HCT116 (cell line): ENCODE data around the gene ARHGAP5. TPM values are rescaled to one million over a fixed set of nuclear protein-coding genes. Genes with fewer than 3 reads are reported as not detected.

ENCODE experiments used
- ATAC-seq: fragments of 200-7000 bp; cut with Tn5 transposase; 2 replicates; pipeline ENCODE4 v1.9.1; 2020; ENCODE audit warnings: mild to moderate bottlenecking, moderate library complexity
- BruUV-seq: library from RNA; stranded (reverse); fragments of 400-500 nt; replicated peaks from 2 replicates; lab custom pipeline; 2021; lab: Mats Ljungman, UMichigan
- CTCF ChIA-PET: fragments of 300-600 bp; sonication (Branson Sonifier 250); formaldehyde crosslinking; loops from one replicate; lab custom pipeline; 2021; ENCODE audit warnings: antibody characterized with exemption; lab: Charles Lee
- POLR2A ChIA-PET: fragments of 300-600, 350-600 bp; sonication (Branson Sonifier 250); formaldehyde crosslinking; loops from one replicate; lab custom pipeline; 2021; ENCODE audit warnings: antibody characterized with exemption; lab: Charles Lee
- RAD21 ChIA-PET, 2 experiments: fragments of 300-600 bp; sonication (Branson Sonifier 250); formaldehyde crosslinking; loops; one replicate each; lab custom pipeline; 2023; ENCODE audit warnings: low total read pairs in 2 of 2; ENCODE audit not compliant: uncharacterized antibody in 2 of 2, unreplicated experiment in 2 of 2, low non-redundant PET in 1 of 2; lab: Charles Lee
- DNase-seq: peaks from one replicate; pipeline ENCODE4 v3.0.0-alpha.2; 2010; ENCODE audit warnings: low read depth, low spot score
- H2AFZ ChIP-seq: fragments of 200-600 bp; shearing (Covaris generic), sonication (generic); 2 replicates; pipeline ENCODE4 v1.6.1; 2017; ENCODE audit warnings: low read depth, mixed run types, mixed read lengths, antibody characterized with exemption, low read length; ENCODE audit not compliant: poor library complexity, severe bottlenecking
- H3K27ac ChIP-seq: 2 replicates; pipeline ENCODE4 v1.5.1; 2012; ENCODE audit warnings: low read depth, low read length
- H3K27me3 ChIP-seq: fragments of 200-600 bp; sonication (generic); 2 replicates; pipeline ENCODE4 v1.6.1; 2016; ENCODE audit warnings: mixed run types, low read length, mixed read lengths; ENCODE audit not compliant: insufficient read depth
- H3K36me3 ChIP-seq, 2 experiments: fragments of 200-500 bp in 1 of 2; fragments of 200-600 bp in 1 of 2; sonication (Bioruptor generic) in 1 of 2; sonication (generic) in 1 of 2; 2 replicates each; pipeline versions ENCODE4 v1.5.1 to v1.6.1; 2014 to 2016; ENCODE audit warnings: low read length in 2 of 2, inconsistent platforms in 1 of 2, mixed read lengths in 1 of 2, mixed run types in 1 of 2; ENCODE audit not compliant: insufficient read depth in 2 of 2, control insufficient read depth in 1 of 2
- H3K4me1 ChIP-seq, 2 experiments: fragments of 200-600 bp in 1 of 2; sonication (generic) in 1 of 2; 2 replicates each; pipeline versions ENCODE4 v1.5.1 to v1.6.1; 2012 to 2017; ENCODE audit warnings: low read length in 2 of 2, inconsistent platforms in 1 of 2, mild to moderate bottlenecking in 1 of 2, mixed read lengths in 1 of 2, mixed run types in 1 of 2, moderate library complexity in 1 of 2; ENCODE audit not compliant: insufficient read depth in 2 of 2, control insufficient read depth in 1 of 2
- H3K4me2 ChIP-seq: fragments of 200-600 bp; sonication (generic); 2 replicates; pipeline ENCODE4 v1.6.1; 2017; ENCODE audit warnings: mixed run types, low read length, mixed read lengths
- H3K4me3 ChIP-seq, 2 experiments: fragments of 200-600 bp in 1 of 2; sonication (generic) in 1 of 2; replicated peaks in 1 of 2; 2 replicates each; pipeline ENCODE4 v1.5.1; 2011 to 2016; ENCODE audit warnings: low read length in 2 of 2, control low read depth in 1 of 2, low read depth in 1 of 2, mild to moderate bottlenecking in 1 of 2, mixed read lengths in 1 of 2, mixed run types in 1 of 2
- H3K79me2 ChIP-seq: fragments of 200-600 bp; sonication (generic); 2 replicates; pipeline ENCODE4 v1.6.1; 2017; ENCODE audit warnings: mild to moderate bottlenecking, mixed run types, low read length, moderate library complexity, mixed read lengths; ENCODE audit not compliant: insufficient read depth
- H3K9ac ChIP-seq: fragments of 200-600 bp; sonication (generic); 2 replicates; pipeline ENCODE4 v1.6.1; 2016; ENCODE audit warnings: low read length, mixed read lengths
- H3K9me2 ChIP-seq: fragments of 200-600 bp; sonication (generic), shearing (Covaris generic); 2 replicates; pipeline ENCODE4 v1.6.1; 2017; ENCODE audit warnings: mixed run types, mild to moderate bottlenecking, moderate library complexity; ENCODE audit not compliant: insufficient read depth
- H3K9me3 ChIP-seq, 2 experiments: fragments of 200-500 bp in 1 of 2; fragments of 200-600 bp in 1 of 2; sonication (Bioruptor generic) in 1 of 2; sonication (generic) in 1 of 2; 2 replicates each; pipeline ENCODE4 v1.6.1; 2014 to 2017; ENCODE audit warnings: low read length in 2 of 2, mixed read lengths in 2 of 2, inconsistent platforms in 1 of 2, low read depth in 1 of 2, mild to moderate bottlenecking in 1 of 2, mixed run types in 1 of 2, moderate library complexity in 1 of 2; ENCODE audit not compliant: control insufficient read depth in 1 of 2, insufficient read depth in 1 of 2
- H4K20me1 ChIP-seq: fragments of 200-600 bp; sonication (generic), shearing (Covaris generic); 2 replicates; pipeline ENCODE4 v1.6.1; 2017; ENCODE audit warnings: mixed run types, mild to moderate bottlenecking, moderate library complexity; ENCODE audit not compliant: insufficient read depth
- ATF3 ChIP-seq: IDR thresholded peaks from 2 replicates; pipeline ENCODE4 v1.6.1; 2012
- CBX3 ChIP-seq: IDR thresholded peaks from 2 replicates; pipeline ENCODE4 v1.6.1; 2012; ENCODE audit warnings: low read depth
- CEBPB ChIP-seq: IDR thresholded peaks from 2 replicates; pipeline ENCODE4 v1.6.1; 2012; ENCODE audit warnings: low read depth
- EGR1 ChIP-seq: IDR thresholded peaks from 2 replicates; pipeline ENCODE4 v1.6.1; 2012; ENCODE audit warnings: low read depth
- ELF1 ChIP-seq: IDR thresholded peaks from 2 replicates; pipeline ENCODE4 v1.6.1; 2012; ENCODE audit warnings: low read depth, borderline replicate concordance
- EZH2 ChIP-seq: fragments of 200-600 bp; sonication (generic); IDR thresholded peaks from 2 replicates; pipeline ENCODE4 v1.6.1; 2017; ENCODE audit warnings: antibody characterized with exemption, mixed run types
- EZH2phosphoT487 ChIP-seq: fragments of 200-600 bp; IDR thresholded peaks from 2 replicates; pipeline ENCODE4 v1.6.1; 2018; ENCODE audit warnings: antibody characterized with exemption, borderline replicate concordance
- FOSL1 ChIP-seq: IDR thresholded peaks from 2 replicates; pipeline ENCODE4 v1.6.1; 2012; ENCODE audit warnings: low read depth
- MAX ChIP-seq: IDR thresholded peaks from 2 replicates; pipeline ENCODE4 v1.6.1; 2012
- POLR2AphosphoS5 ChIP-seq: IDR thresholded peaks from 2 replicates; pipeline ENCODE4 v1.6.1; 2011; ENCODE audit warnings: mild to moderate bottlenecking, low read depth, low read length, moderate library complexity
- SP1 ChIP-seq: IDR thresholded peaks from 2 replicates; pipeline ENCODE4 v1.6.1; 2012; ENCODE audit warnings: low read depth
- YY1 ChIP-seq: IDR thresholded peaks from 2 replicates; pipeline ENCODE4 v1.6.1; 2011; ENCODE audit warnings: low read length, low read depth, moderate library complexity, mild to moderate bottlenecking; ENCODE audit not compliant: insufficient replicate concordance; ENCODE audit errors: extremely low read depth
- ZFX ChIP-seq: fragments of 450-650 bp; IDR thresholded peaks from 2 replicates; pipeline ENCODE4 v1.6.1; 2017
- intact Hi-C: fragments of 100-400 bp; cut with micrococcal nuclease; formaldehyde crosslinking; loops from 2 replicates; pipeline ENCODE4 v1.10.0; 2022
- total RNA-seq: library from RNA; stranded (reverse); gene quantifications from one replicate; pipeline ENCODE4 v1.2.1, GENCODE V29; 2021; ENCODE audit not compliant: unreplicated experiment
- TF ChIP-seq, protein P1 (sequence below), 3 experiments: fragments of 200-600 bp in 1 of 3; sonication (generic) in 1 of 3; IDR thresholded peaks in 2 of 3; conservative IDR thresholded peaks in 1 of 3; 2 replicates each; pipeline ENCODE4 v1.5.1; 2012 to 2017; ENCODE audit warnings: low read depth in 2 of 3, low read length in 2 of 3, antibody characterized with exemption in 1 of 3, borderline replicate concordance in 1 of 3, control low read depth in 1 of 3, mild to moderate bottlenecking in 1 of 3, mixed read lengths in 1 of 3, mixed run types in 1 of 3, moderate library complexity in 1 of 3; ENCODE audit not compliant: insufficient read depth in 1 of 3
- TF ChIP-seq, protein P2 (sequence below): IDR thresholded peaks from 2 replicates; pipeline ENCODE4 v1.6.1; 2012; ENCODE audit warnings: low read depth

Gene ARHGAP5
- total RNA-seq, 1 experiment from 2014 or later: 66.7 TPM

DNA sequence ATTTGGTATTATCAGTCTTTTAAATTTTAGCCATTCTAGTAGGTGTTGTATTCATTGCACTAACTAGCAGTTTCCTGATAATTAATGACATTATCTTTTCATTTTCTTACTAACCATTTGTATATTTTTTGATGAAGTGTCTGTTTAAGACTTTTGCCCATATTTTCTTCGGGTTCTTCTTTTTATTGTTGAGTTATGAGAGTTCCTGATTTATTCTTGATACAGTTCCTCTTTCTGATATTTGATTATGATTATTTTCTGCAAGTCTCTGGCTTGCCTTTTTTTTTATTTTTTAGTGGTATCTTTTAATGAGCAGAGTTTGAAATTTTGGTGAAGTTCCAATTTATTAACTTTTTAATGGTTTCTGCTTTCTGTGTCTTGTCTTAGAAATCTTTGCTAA lies 118.5 kb downstream of the ARHGAP5 start:
- no peaks in the 10 kb centered on the region for H3K79me2 ChIP-seq
- no peaks in the 10 kb centered on the region for H3K27me3 ChIP-seq
- no peaks in the 10 kb centered on the region for H3K4me1 ChIP-seq
- ATAC-seq (no peak), DNase-seq (no peak)
- ChIA-PET CTCF (no interaction called here), POLR2A (no interaction called here), RAD21 (no interaction called here)
- H3K9me3 ChIP-seq: no peaks in the 10 kb centered on the region
- intact Hi-C loops: no loop called here
- no peak overlapping the region for H3K27ac ChIP-seq
- TF ChIP-seq POLR2AphosphoS5: no peak
- TF ChIP-seq EZH2phosphoT487: no peak
- TF ChIP-seq SP1: no peak
- TF ChIP-seq ELF1: no peak
- TF ChIP-seq CBX3: no peak
- no peak for TF ChIP-seq CEBPB
- no peak for TF ChIP-seq MAX
- no peak for TF ChIP-seq ATF3
- TF ChIP-seq ZFX: no peak
- TF ChIP-seq YY1: no peak
- TF ChIP-seq, protein P1, sequence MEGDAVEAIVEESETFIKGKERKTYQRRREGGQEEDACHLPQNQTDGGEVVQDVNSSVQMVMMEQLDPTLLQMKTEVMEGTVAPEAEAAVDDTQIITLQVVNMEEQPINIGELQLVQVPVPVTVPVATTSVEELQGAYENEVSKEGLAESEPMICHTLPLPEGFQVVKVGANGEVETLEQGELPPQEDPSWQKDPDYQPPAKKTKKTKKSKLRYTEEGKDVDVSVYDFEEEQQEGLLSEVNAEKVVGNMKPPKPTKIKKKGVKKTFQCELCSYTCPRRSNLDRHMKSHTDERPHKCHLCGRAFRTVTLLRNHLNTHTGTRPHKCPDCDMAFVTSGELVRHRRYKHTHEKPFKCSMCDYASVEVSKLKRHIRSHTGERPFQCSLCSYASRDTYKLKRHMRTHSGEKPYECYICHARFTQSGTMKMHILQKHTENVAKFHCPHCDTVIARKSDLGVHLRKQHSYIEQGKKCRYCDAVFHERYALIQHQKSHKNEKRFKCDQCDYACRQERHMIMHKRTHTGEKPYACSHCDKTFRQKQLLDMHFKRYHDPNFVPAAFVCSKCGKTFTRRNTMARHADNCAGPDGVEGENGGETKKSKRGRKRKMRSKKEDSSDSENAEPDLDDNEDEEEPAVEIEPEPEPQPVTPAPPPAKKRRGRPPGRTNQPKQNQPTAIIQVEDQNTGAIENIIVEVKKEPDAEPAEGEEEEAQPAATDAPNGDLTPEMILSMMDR (IDR thresholded peaks at IDR 0.05 in 2 of 3, conservative IDR thresholded peaks at IDR 0.05 in 1 of 3; ENCODE audit: borderline replicate concordance in 1 of 3, insufficient read depth in 1 of 3, low read depth in 2 of 3, low read length in 2 of 3): no peak
- TF ChIP-seq FOSL1: no peak
- TF ChIP-seq EGR1: no peak
- no peak for TF ChIP-seq EZH2
- TF ChIP-seq, protein P2, sequence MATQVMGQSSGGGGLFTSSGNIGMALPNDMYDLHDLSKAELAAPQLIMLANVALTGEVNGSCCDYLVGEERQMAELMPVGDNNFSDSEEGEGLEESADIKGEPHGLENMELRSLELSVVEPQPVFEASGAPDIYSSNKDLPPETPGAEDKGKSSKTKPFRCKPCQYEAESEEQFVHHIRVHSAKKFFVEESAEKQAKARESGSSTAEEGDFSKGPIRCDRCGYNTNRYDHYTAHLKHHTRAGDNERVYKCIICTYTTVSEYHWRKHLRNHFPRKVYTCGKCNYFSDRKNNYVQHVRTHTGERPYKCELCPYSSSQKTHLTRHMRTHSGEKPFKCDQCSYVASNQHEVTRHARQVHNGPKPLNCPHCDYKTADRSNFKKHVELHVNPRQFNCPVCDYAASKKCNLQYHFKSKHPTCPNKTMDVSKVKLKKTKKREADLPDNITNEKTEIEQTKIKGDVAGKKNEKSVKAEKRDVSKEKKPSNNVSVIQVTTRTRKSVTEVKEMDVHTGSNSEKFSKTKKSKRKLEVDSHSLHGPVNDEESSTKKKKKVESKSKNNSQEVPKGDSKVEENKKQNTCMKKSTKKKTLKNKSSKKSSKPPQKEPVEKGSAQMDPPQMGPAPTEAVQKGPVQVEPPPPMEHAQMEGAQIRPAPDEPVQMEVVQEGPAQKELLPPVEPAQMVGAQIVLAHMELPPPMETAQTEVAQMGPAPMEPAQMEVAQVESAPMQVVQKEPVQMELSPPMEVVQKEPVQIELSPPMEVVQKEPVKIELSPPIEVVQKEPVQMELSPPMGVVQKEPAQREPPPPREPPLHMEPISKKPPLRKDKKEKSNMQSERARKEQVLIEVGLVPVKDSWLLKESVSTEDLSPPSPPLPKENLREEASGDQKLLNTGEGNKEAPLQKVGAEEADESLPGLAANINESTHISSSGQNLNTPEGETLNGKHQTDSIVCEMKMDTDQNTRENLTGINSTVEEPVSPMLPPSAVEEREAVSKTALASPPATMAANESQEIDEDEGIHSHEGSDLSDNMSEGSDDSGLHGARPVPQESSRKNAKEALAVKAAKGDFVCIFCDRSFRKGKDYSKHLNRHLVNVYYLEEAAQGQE: no peak
- H3K9me2 ChIP-seq: no peaks in the 10 kb centered on the region
- no TSS peak for BruUV-seq
- H2AFZ ChIP-seq: no peak overlapping the region
- no peak overlapping the region for H3K4me2 ChIP-seq
- H3K36me3 ChIP-seq: no peaks in the 10 kb centered on the region
- no peak overlapping the region for H3K4me3 ChIP-seq
- H3K9ac ChIP-seq: no peak overlapping the region
- no peaks in the 10 kb centered on the region for H4K20me1 ChIP-seq
